ENCODE results near the gene MYL7.

DNA sequence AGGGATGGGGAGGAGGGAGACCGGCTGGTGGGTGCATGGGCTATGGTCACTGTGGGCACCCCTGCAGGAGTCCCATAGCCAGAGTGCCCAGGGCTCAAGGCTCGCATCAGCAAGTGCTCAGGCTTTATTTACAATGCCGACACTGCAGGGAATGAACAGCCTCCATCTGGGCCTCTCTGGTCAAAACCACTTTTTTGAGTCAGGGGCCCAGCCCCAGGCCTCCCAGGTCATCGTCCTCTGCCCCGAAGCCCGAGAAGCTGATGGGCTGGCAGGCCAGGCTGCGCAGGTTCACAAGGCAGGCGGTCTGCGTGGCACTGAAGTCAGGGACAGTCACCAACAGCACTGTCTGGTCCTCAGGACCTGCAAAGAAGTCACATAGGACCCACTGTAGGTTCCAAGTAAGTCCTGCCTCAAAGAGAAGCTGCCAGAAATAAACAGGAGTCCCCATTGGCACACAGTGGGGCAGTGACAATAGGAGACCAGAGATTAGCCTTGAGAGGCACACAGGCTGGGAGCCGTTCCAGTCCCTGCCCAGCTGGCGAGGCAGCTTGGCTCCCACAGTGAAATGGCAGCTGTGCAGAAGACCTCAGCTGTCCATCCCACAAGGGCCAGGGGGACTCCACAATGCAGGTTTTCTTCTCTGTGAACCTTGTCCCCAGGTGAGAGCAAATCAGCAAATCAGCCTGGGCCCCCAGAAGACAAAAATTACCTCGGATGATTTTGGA, 26.4 kb downstream of the MYL7 start:
- TF ChIP-seq, protein P1, sequence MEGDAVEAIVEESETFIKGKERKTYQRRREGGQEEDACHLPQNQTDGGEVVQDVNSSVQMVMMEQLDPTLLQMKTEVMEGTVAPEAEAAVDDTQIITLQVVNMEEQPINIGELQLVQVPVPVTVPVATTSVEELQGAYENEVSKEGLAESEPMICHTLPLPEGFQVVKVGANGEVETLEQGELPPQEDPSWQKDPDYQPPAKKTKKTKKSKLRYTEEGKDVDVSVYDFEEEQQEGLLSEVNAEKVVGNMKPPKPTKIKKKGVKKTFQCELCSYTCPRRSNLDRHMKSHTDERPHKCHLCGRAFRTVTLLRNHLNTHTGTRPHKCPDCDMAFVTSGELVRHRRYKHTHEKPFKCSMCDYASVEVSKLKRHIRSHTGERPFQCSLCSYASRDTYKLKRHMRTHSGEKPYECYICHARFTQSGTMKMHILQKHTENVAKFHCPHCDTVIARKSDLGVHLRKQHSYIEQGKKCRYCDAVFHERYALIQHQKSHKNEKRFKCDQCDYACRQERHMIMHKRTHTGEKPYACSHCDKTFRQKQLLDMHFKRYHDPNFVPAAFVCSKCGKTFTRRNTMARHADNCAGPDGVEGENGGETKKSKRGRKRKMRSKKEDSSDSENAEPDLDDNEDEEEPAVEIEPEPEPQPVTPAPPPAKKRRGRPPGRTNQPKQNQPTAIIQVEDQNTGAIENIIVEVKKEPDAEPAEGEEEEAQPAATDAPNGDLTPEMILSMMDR (IDR thresholded peaks at IDR 0.05; ENCODE audit: low read length) = no peak
- TF ChIP-seq EZH2 (IDR thresholded peaks at IDR 0.05; ENCODE audit: borderline replicate concordance, low read length) = no peak

Data from OCI-LY1 (cell line).